Adipocyte (in vitro differentiated cells): ENCODE measurements around the gene AHNAK2.
"Not testable (repeated sequence)": the region's sequence is repeated elsewhere in the genome, so short reads cannot be mapped to it uniquely, and the experiment has no call there.

Experiments used
- DNase-seq: peaks from one replicate; pipeline ENCODE4 v3.0.0-alpha.2; 2015; ENCODE audit warnings: low read depth
- H3K27me3 ChIP-seq: replicated peaks from 2 replicates; pipeline ENCODE4 v1.7.0; 2013; ENCODE audit warnings: mild to moderate bottlenecking, low read length, moderate library complexity; ENCODE audit not compliant: control insufficient read depth, insufficient read depth
- H3K36me3 ChIP-seq: 2 replicates; pipeline ENCODE4 v1.7.0; 2013; ENCODE audit warnings: low read length, mild to moderate bottlenecking, moderate library complexity; ENCODE audit not compliant: control insufficient read depth, insufficient read depth, severe bottlenecking
- H3K4me1 ChIP-seq: 2 replicates; pipeline ENCODE4 v1.7.0; 2013; ENCODE audit warnings: mild to moderate bottlenecking, low read length, moderate library complexity; ENCODE audit not compliant: control insufficient read depth, insufficient read depth
- H3K4me3 ChIP-seq: 2 replicates; pipeline ENCODE4 v1.7.0; 2013; ENCODE audit warnings: mild to moderate bottlenecking, low read length, moderate library complexity
- H3K9ac ChIP-seq: 2 replicates; pipeline ENCODE4 v1.7.0; 2013; ENCODE audit warnings: mild to moderate bottlenecking, low read length, moderate library complexity
- H3K9me3 ChIP-seq: 2 replicates; pipeline ENCODE4 v1.7.0; 2013; ENCODE audit warnings: mild to moderate bottlenecking, low read length, moderate library complexity; ENCODE audit not compliant: control insufficient read depth

The AHNAK2 gene

DNA sequence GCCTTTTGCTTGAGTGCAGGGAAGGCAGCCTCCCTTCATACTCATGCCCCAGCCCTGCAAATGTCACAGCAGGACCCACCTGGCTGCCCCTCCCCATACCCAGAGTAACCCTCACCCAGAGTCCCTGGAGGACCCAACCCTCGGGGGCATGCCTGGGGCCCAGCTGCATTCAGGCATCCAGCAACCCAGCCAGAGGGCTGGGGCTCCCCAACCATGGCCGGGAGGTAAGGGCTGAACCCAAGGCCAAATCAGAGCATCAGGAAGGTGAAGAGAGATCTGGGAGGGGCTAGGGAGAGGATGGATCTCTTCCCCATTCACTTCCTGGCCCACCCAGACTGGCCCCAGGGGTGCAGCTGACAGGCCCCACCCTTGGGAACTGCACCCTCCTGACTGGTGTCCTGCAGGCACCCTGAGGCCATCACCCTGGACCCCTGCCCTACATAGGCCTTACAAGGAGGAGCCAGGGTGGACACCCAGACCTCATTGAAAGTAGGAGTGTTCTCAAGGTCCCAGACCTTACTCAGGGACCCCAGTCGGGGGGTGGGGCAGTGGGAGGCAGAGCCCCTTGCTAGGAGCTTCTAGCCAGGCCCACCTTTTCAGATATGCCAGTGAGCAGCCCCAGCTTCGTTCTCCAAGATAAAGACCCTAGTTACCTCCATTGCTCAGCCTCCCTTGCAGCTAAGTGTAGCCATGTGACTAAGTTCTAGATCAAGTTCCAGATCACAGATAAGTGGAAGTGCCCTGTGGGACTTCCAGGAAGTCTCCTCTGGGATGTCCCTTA lies 54.3 kb downstream of the AHNAK2 start:
- H3K27me3 ChIP-seq: peaks cover 3% of the 10 kb centered on the region
- no peak overlapping the region for H3K9ac ChIP-seq
- no peaks in the 10 kb centered on the region for H3K36me3 ChIP-seq
- H3K9me3 ChIP-seq: peaks cover 7% of the 10 kb centered on the region
- DNase-seq: no peak
- H3K4me3 ChIP-seq: no peak overlapping the region
- H3K4me1 ChIP-seq: no peaks in the 10 kb centered on the region

DNA sequence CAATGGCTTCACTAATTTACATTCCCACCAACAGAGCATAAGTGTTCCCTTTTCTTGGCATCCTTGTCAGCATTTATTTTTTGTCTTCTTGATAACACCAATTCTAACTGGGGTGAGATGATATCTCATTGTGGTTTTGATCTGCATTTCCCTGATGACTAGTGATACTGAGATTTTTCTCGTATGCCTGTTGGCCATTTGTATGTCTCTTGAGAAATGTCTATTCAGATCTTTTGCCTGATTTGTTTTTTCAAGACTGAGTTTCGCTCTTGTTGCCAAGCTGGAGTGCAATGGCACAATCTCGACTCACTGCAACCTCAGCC lies 58.2 kb downstream of the AHNAK2 start:
- DNase-seq: no peak
- Histone ChIP-seq H3K9me3 (peaks cover 7% of the 10 kb centered on the region), H3K9ac (no peak overlapping the region), H3K36me3 (no peaks in the 10 kb centered on the region), H3K27me3 (peaks cover 11% of the 10 kb centered on the region), H3K4me3 (no peak overlapping the region), H3K4me1 (no peaks in the 10 kb centered on the region)

DNA sequence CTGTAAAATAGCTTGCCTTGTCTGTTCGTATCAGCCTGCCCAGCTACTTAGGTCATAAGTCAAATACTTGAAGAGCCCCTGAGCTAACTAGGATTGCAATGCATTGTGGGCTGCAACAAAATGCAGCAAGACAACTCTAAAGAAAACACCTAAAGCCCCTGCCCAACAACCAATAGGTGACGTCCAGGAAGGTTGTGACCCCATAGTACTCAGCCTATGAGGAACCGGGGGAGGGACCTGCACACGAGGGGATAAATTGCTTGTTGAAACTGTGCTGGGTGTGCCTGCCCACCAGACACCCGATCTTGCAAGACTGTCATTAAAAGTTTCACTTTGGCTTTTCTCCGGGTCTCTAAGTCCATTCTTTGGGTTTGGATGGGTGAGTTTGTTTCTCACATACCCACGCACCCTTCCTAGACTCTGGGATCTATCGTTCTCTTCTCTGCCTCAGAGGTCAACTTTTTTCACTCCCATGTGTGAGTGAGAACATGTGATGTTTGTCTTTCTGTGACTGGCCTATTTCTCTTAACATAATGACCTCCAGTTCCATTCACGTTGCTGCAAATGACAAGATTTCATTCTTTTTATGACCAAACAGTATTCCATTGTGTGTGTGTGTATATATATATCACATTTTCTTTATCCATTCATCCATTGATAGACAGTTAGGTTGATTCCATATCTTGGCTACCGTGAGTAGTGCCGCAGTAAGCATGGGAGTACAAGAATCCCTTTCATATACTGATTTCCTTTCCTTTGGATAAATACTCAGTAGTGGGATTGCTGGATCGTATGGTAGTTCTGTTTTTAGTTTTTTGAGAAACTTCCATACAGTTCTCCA lies 58.8 kb downstream of the AHNAK2 start:
- H3K27me3 ChIP-seq: peaks cover 17% of the 10 kb centered on the region
- not testable (repeated sequence) for H3K36me3 ChIP-seq, H3K9ac ChIP-seq, H3K9me3 ChIP-seq, DNase-seq, H3K4me3 ChIP-seq, H3K4me1 ChIP-seq

DNA sequence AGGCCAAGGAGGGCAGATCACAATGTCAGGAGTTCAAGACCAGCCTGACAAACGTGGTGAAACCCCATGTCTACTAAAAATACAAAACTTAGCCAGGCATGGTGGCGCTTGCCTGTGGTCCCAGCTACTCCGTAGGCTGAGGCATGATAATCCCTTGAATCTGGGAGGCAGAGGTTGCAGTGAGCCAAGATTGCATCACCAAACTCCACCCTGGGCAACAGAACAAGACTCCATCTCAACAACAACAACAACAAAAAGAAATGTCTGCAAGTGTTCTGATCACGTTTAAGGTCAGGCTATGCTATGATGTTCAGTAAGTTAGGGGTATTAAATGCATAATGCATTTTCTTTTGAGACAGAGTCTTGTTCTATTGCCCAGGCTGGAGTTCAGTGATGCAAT lies 60.2 kb downstream of the AHNAK2 start:
- no peak overlapping the region for H3K4me3 ChIP-seq
- DNase-seq: no peak
- no peaks in the 10 kb centered on the region for H3K4me1 ChIP-seq
- peaks cover 3% of the 10 kb centered on the region for H3K9me3 ChIP-seq
- no peaks in the 10 kb centered on the region for H3K36me3 ChIP-seq
- H3K9ac ChIP-seq: no peak overlapping the region
- H3K27me3 ChIP-seq: peaks cover 18% of the 10 kb centered on the region

DNA sequence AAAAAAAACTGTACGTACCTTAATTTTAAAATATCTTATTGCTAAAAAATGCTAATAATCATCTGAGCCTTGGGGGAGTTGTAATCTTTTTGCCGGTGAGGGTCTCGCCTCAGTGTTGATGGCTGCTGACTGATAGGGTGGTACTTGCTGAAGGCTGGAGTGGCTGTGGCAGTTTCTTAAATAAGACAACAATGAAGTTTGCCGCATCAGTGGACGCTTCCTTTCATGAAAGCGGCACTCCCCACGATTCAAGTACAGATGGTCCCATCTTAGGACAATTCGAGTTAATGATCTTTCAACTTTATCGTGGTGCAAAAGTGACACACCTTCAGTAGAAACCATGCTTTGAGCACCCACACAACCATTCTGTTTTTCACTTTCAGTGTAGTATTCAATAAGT lies 61.1 kb downstream of the AHNAK2 start:
- no peaks in the 10 kb centered on the region for H3K4me1 ChIP-seq
- peaks cover 18% of the 10 kb centered on the region for H3K27me3 ChIP-seq
- no peaks in the 10 kb centered on the region for H3K36me3 ChIP-seq
- H3K9me3 ChIP-seq: peaks cover 6% of the 10 kb centered on the region
- DNase-seq: no peak
- no peak overlapping the region for H3K4me3 ChIP-seq
- no peak overlapping the region for H3K9ac ChIP-seq

DNA sequence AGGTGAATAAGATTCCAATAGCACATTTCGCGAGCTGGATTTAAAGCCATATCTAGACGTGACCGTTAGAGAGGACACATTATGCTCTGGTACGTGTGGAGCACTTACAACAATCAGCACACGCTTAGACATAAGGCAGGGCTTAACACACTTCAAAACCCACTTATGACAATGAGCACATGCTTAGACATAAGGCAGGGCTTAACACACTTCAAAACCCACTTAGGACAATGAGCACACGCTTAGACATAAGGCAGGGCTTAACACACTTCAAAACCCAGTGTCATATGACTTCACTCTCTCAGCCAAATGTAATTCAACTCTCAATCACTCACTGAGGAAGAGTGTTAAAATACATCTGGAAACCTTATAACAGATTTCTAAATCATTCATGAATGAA lies 64.7 kb downstream of the AHNAK2 start:
- H3K27me3 ChIP-seq: peaks cover 28% of the 10 kb centered on the region
- no peak overlapping the region for H3K4me3 ChIP-seq
- peaks cover 17% of the 10 kb centered on the region for H3K9me3 ChIP-seq
- H3K4me1 ChIP-seq: no peaks in the 10 kb centered on the region
- H3K36me3 ChIP-seq: no peaks in the 10 kb centered on the region
- no peak overlapping the region for H3K9ac ChIP-seq
- DNase-seq: no peak

DNA sequence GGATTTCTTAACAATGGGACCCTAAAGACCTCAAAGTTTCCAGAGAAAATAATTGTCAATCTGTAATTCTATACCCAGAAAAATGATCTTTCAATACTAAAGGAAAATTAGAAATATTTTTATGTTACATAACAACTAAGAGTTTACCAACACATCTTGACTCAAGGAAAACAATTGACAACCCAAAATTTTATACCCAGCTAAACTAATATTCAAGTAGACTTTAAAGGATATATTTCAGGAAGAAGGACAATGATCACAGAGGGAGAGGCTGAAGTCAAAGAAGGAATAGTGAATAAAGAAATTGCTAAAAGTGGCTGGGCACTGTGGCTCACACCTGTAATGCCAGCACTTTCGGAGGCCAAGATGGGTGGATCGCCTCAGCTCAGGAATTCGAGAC lies 66.1 kb downstream of the AHNAK2 start:
- no peak for DNase-seq
- peaks cover 24% of the 10 kb centered on the region for H3K9me3 ChIP-seq
- H3K4me3 ChIP-seq: no peak overlapping the region
- H3K4me1 ChIP-seq: no peaks in the 10 kb centered on the region
- peaks cover 40% of the 10 kb centered on the region for H3K27me3 ChIP-seq
- H3K36me3 ChIP-seq: no peaks in the 10 kb centered on the region
- H3K9ac ChIP-seq: no peak overlapping the region

DNA sequence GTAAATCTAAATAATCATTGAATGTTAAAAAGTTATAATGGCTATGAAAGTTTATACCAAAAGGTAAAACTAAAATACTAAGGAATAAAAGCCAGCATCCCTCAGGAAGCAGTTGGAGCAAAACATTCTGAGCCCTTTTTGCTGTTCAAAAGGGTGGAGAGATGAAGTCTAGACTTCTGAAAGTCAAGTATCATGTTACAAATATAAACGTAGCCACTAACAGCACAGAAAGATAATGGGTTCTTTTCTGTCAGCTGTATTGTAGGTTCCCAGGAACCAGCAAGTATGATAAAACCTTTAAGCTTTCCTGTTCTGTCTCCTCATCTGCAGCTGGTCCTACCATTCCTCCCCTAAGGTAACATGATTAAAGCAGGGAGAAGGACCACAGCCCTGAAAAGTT lies 69.9 kb downstream of the AHNAK2 start:
- peaks cover 35% of the 10 kb centered on the region for H3K9me3 ChIP-seq
- H3K27me3 ChIP-seq: peaks cover 34% of the 10 kb centered on the region
- H3K4me3 ChIP-seq: no peak overlapping the region
- H3K36me3 ChIP-seq: no peaks in the 10 kb centered on the region
- DNase-seq: peak; percentile 43
- H3K9ac ChIP-seq: no peak overlapping the region
- H3K4me1 ChIP-seq: no peaks in the 10 kb centered on the region

DNA sequence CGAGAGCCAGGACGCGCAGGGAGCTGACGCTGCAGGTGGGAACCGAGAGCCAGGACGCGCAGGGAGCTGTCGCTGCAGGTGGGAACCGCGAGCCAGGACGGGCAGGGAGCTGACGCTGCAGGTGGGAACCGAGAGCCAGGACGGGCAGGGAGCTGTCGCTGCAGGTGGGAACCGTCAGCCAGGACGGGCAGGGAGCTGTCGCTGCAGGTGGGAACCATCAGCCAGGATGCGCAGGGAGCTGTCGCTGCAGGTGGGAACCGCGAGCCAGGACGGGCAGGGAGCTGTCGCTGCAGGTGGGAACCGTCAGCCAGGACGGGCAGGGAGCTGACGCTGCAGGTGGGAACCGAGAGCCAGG lies 72.6 kb downstream of the AHNAK2 start:
- not testable (repeated sequence) for H3K9ac ChIP-seq, H3K4me3 ChIP-seq, H3K4me1 ChIP-seq, H3K36me3 ChIP-seq, DNase-seq
- Histone ChIP-seq H3K27me3 (peaks cover 34% of the 10 kb centered on the region), H3K9me3 (peaks cover 23% of the 10 kb centered on the region)

DNA sequence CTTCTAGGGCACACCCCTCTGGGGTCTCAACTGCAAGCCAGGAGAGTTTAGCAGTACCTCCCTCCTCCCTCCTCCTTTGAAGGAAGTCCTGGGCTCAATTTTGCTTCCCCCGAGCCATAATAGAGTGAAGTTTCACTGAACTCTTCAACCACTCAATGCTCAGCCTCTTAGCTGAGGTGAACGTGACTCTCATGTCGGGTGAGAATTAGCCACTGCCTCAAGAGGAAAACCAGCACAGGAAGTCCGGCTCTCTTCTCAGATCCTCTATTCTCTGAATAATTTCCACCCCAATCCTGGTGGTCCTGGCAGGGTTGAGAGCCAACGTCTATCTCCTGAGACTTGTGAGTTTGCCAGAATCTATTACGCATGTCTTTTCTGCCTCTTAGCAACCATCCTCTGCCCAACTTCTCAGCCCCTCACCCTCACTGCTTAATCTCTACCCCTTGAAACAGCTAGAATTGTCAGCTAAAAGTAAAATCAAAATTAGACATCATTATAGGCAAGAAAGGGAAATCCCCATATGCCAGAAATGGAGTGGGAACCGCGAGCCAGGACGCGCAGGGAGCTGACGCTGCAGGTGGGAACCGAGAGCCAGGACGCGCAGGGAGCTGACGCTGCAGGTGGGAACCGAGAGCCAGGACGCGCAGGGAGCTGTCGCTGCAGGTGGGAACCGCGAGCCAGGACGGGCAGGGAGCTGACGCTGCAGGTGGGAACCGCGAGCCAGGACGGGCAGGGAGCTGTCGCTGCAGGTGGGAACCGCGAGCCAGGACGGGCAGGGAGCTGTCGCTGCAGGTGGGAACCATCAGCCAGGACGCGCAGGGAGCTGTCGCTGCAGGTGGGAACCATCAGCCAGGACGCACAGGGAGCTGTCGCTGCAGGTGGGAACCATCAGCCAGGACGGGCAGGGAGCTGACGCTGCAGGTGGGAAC lies 73.3 kb downstream of the AHNAK2 start:
- peaks cover 23% of the 10 kb centered on the region for H3K9me3 ChIP-seq
- H3K9ac ChIP-seq, H3K4me1 ChIP-seq, H3K4me3 ChIP-seq, H3K36me3 ChIP-seq, DNase-seq: not testable (repeated sequence)
- H3K27me3 ChIP-seq: peaks cover 31% of the 10 kb centered on the region

DNA sequence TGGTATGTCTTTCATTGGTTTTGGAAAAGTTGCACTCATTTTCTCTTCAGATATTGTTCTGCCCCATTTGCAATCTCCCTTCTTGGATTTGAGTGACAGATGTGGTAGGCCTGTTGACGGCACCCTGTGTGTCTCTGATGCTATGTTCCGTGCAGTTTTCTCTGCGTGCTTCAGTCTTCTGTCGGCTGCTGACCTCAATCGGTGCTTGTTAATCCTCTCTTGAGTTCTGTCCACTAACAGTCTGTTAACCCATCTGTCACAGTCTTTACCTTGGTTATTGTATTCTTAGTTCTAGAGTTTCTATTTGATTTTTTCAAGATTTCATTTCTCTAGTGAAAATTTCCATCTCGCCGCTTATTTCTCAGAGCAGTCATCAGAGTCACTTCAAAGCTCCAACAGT lies 74.2 kb downstream of the AHNAK2 start:
- H3K4me3 ChIP-seq: no peak overlapping the region
- H3K9me3 ChIP-seq: peaks cover 23% of the 10 kb centered on the region
- H3K36me3 ChIP-seq: no peaks in the 10 kb centered on the region
- H3K4me1 ChIP-seq: peaks cover 4% of the 10 kb centered on the region
- no peak overlapping the region for H3K9ac ChIP-seq
- peaks cover 29% of the 10 kb centered on the region for H3K27me3 ChIP-seq
- no peak for DNase-seq
